MG63 (cell line): ENCODE results near the gene TRIM43. TPM values are rescaled to one million over a fixed set of nuclear protein-coding genes. Genes with fewer than 3 reads are reported as not detected.
"Not testable (repeated sequence)": the region's sequence is repeated elsewhere in the genome, so short reads cannot be mapped to it uniquely, and the experiment has no call there.

ENCODE experiments used
- DNase-seq: peaks from one replicate; pipeline ENCODE4 v3.0.0-alpha.2; 2020
- H3K27me3 ChIP-seq: fragments of 250-450 bp; sonication (Bioruptor Pico); 2 replicates; pipeline ENCODE4 v1.5.1; 2020; ENCODE audit warnings: mild to moderate bottlenecking, moderate library complexity
- H3K36me3 ChIP-seq: fragments of 250-450 bp; sonication (Bioruptor Pico); 2 replicates; pipeline ENCODE4 v1.5.1; 2020; ENCODE audit warnings: mild to moderate bottlenecking, moderate library complexity
- H3K4me3 ChIP-seq: fragments of 250-450 bp; sonication (Bioruptor Pico); 2 replicates; pipeline ENCODE4 v1.5.1; 2020; ENCODE audit warnings: mild to moderate bottlenecking, moderate library complexity
- H3K9me3 ChIP-seq: fragments of 250-450 bp; sonication (Bioruptor Pico); 2 replicates; pipeline ENCODE4 v1.5.1; 2020; ENCODE audit warnings: mild to moderate bottlenecking, moderate library complexity
- total RNA-seq: library from RNA; depleted of rRNA; stranded (reverse); fragments of >200 nt; shearing (Covaris generic); gene quantifications from 2 replicates; pipeline ENCODE4 v1.2.3, GENCODE V29; 2014; ENCODE audit warnings: low replicate concordance; rRNA removed

Gene TRIM43
- total RNA-seq, 1 experiment from 2014 or later = not detected

GRCh38 chr2:95622728-95623127 is 30.9 kb downstream of the TRIM43 start:
- DNase-seq, H3K36me3 ChIP-seq, H3K27me3 ChIP-seq, H3K4me3 ChIP-seq, H3K9me3 ChIP-seq: not testable (repeated sequence)

DNA sequence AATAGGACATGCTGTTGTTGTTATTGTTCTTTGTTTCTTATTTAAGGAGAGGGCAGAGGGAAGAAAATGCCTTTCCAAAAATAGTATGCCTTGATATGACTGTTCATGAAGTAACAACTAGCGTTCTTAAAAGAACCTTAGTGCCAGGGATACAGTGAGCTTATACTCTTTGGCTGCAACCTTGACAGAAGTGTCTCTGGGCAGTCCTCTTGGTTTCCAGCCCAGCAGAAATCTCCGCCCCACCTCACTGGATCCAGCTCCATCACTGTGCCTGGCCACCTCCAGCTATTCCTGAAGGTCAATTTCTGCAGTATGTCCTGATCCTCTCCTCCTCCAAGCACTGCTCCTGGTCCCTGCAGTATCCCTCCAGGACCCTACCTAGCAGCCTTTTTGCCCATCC is 39.2 kb downstream of the TRIM43 start:
- not testable (repeated sequence) for H3K27me3 ChIP-seq, H3K9me3 ChIP-seq, DNase-seq, H3K36me3 ChIP-seq, H3K4me3 ChIP-seq

DNA sequence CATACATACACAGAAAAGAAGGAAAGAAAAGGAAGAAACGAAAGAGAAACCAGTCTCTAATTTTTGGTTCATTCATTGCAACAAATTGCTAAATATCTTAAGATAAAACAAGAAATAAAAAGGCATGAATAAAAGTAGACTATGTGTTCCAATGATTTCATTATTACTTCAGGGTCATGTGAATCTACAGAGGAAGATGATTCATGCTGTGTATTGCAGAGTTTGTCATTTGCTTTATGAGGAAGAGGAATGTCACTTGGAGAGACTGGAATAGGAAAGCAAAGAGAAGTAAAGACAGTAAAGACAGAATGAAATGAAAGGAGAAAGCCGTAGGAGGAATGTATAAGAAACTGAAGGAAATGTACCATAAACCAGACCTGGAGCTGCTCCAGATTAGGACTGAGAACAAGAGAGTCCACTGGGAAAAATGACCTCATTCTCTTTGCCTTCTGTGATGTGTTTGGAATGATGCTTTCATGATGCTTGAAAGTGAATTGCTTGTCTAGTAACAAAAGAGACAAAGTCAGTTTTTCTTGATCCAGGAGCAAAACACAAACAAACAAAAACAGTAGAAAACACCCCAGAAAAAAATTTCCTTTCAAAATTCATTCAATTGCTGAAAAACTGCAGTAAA is 41.9 kb downstream of the TRIM43 start:
- H3K36me3 ChIP-seq, H3K27me3 ChIP-seq, H3K9me3 ChIP-seq, H3K4me3 ChIP-seq, DNase-seq: not testable (repeated sequence)

DNA sequence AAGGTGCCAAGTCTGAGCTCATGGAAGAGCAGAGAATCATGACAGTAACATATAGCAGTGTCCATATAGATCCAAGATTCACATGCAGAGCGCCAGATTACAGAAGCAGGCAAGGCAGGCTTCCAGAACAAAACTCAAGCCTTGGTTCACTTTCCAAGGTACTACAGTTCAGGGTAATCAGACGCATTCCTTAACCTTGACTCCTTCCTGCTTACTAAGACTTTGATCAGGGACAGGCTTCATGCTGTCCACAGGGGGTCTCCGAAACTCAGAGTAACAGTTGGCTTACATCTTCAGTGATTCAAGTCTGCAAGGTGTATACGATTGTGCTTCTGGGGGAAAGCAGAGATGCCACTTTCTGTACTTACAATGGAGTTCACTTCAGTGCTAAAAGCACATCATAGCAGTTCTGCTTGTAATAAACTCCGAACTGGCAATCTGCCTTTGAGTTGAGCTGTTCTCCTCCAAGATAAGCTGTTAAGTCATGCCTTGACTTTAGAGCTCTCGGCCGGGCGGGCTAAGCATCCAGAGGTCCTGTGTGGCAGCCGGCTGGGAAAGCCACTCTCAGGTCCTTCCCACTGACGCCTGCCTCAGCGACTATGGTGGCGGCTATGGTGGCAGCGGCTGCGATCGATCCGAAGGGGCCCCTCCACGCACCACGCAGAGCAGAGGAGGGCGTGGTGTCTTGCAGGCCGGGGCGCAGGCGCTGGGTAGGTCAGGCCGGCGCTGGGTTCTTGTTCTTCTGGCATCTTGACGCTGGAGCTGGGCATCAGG is 48.9 kb downstream of the TRIM43 start:
- not testable (repeated sequence) for H3K9me3 ChIP-seq, H3K36me3 ChIP-seq, H3K4me3 ChIP-seq, H3K27me3 ChIP-seq
- DNase-seq = peak; percentile 41

DNA sequence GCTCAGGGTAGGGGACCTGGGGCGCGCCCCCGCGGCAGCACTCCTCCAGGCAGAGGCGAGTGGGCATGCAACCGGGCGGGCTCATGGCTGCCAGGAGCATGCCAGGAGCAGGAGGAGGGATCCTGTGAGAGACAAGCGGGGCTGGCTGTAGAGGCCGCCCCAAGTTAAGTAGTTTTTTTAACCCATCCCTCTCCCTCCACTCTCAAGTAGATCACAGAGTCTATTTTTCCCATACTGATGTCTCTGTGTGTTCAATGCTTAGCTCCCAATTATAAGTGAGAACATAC is 49.4 kb downstream of the TRIM43 start:
- H3K27me3 ChIP-seq, H3K9me3 ChIP-seq, H3K36me3 ChIP-seq, DNase-seq, H3K4me3 ChIP-seq: not testable (repeated sequence)

DNA sequence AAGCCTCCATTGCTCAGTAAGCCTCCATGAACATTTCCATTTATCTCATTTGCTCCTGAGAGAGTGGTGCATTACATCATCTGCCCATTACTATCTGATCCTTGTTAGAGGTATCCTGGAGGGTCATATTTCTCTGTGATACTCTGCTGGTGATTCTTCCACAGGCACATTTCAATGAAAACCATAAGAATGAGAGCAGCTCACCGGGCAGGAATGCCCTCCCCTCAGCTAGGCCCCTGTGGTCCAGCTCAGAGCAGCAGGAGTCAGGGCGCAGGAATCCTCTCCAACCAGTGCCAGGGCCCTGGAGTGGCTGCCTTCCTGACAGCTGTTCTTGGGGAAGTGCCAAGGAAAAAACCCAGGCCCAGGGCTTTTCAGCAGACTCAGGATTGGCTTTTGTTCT is 50.0 kb downstream of the TRIM43 start:
- not testable (repeated sequence) for H3K4me3 ChIP-seq, H3K9me3 ChIP-seq, H3K27me3 ChIP-seq, H3K36me3 ChIP-seq
- peak; percentile 91 for DNase-seq

DNA sequence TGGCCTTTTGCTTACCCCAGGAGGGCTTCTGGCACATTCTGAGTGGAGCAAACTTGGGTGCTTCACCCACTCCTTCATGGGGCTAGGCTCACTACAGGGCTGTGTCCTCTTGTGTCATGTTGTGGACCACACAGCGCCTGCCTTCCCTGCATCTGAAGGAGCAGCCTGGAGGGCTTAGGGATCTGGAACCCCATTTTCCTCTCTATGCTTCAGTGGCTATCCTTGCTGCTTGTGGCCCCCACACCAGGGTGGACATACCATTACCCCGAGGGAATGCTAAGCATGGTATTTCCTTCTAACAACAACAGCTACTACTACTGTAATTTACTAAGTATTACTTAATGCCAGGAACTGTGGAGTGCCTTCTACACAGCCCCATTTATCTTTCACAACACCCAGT is 50.6 kb downstream of the TRIM43 start:
- H3K9me3 ChIP-seq, H3K4me3 ChIP-seq, H3K27me3 ChIP-seq, H3K36me3 ChIP-seq: not testable (repeated sequence)
- DNase-seq = peak; percentile 13

DNA sequence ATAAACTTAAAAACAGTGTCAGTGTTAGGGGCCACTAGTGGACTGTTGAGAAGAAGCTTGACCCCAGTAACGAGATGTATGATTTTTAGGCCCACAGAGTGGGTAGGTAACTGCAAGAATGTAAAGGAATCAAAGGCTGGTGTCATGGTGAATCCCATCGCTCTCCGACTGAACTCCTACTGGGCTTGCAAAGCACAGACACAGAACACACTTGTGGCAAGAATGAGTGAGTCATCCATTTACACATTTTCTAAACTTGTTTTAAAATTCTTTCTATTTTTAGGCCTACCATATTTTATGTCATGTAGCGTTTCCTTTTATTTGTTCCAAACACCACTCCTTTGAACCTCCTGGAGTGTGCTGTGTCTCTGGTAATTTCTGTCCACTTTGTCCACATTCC is 51.1 kb downstream of the TRIM43 start:
- not testable (repeated sequence) for H3K36me3 ChIP-seq, DNase-seq, H3K9me3 ChIP-seq, H3K27me3 ChIP-seq, H3K4me3 ChIP-seq

GRCh38 chr2:95645312-95645711 is 53.5 kb downstream of the TRIM43 start:
- H3K4me3 ChIP-seq = not testable (repeated sequence)

DNA sequence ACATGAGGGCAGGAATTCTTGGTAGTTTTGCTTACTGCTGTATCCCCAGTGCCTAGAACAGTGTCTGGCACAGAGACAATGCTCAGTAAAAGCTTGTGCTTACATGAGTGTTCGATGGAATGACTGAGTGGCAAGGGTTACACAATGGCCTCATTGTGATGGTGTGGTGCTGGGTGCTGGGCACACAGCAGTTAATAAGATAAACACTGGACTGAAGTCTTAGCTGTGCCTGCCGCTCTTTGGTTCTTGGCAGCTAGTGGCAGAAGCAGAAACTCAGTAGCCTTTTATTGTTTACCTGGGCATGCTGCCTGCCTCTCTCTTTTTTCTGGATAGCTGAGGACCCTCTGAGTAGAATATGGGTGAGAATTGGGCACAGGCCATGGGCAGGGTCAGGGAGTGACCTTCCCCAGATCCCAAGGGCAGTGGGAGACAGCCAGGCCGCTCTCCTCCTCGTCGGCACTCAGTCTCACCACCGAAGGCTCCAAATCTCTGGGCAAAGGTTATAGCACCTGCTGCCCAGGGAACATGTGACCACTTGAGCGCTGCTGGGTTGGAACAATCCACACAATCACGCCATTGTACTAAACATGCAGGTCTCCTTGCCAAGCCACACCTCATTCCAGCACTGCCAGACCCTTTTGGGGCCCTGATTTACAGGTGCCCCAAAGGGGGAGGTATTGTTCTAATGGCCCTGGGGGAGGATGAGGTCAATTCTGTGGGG is 54.6 kb downstream of the TRIM43 start:
- H3K36me3 ChIP-seq, H3K9me3 ChIP-seq, DNase-seq, H3K27me3 ChIP-seq, H3K4me3 ChIP-seq: not testable (repeated sequence)

More at GRCh38 chr2:95645312-95645711, 53.5 kb downstream of the TRIM43 start:
- not testable (repeated sequence) for H3K27me3 ChIP-seq, H3K9me3 ChIP-seq, DNase-seq, H3K36me3 ChIP-seq

- not testable (repeated sequence) for H3K27me3 ChIP-seq, H3K9me3 ChIP-seq, H3K4me3 ChIP-seq, H3K36me3 ChIP-seq, DNase-seq
Observed at GRCh38 chr2:95648894-95649544, 57.2 kb downstream of the TRIM43 start.

Other genes starting within 250 kb of the TRIM43 start
- gene FAHD2A, start 189.3 kb upstream of the TRIM43 start, total RNA-seq = 36.3 and 44.3 TPM in 2 replicates
- not detected in 2 replicates for gene TRIM43B, start 107.2 kb upstream of the TRIM43 start, total RNA-seq